GM19351 (cell line): Measurements from ENCODE around the gene MCAT.

ENCODE experiments used
- ATAC-seq: cut with Tn5 transposase; IDR thresholded peaks from one replicate; pipeline ENCODE4 v1.9.1; 2021; ENCODE audit warnings: mild to moderate bottlenecking, moderate library complexity; ENCODE audit not compliant: unreplicated experiment

MCAT gene

DNA sequence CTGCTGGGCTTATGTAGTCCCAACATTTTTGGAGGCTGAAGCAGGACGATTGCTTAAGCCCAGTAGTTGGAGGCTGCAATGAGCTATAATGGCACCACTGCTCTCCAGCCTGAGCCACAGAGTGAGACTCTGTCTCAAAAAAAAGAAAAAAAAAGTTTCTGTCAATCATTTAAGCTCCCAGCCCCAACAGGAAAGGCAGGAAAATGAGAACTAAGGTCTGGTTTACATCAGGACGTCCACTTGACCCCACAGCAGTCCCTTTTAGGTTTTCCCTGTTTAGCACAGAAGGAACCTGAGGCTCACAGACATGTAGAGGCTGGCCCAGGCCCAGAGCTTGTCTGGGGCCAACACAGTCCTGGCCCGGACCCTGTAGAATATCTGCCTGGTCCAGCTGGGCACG lies 44.8 kb downstream of the MCAT start:
- no peak for ATAC-seq

DNA sequence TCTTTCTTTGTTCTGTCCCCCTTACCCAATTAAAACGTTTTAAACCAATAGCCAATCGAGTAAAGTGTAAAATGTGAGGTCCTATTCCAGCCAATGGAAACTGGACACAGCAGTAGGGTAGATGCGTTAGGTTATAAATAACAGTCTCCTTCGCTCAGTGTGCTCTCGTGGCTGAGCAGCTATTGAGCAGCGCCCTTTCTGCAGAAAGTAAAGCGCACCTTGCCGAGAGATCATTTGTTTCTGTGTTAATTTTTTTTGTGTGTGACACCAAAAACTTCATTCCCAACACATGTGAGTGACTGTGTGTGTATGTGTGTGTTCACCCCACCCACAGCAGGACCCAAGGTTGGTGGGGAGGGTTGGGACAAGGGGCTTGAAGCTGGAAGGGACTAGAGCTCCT lies 46.8 kb downstream of the MCAT start:
- ATAC-seq = no peak

DNA sequence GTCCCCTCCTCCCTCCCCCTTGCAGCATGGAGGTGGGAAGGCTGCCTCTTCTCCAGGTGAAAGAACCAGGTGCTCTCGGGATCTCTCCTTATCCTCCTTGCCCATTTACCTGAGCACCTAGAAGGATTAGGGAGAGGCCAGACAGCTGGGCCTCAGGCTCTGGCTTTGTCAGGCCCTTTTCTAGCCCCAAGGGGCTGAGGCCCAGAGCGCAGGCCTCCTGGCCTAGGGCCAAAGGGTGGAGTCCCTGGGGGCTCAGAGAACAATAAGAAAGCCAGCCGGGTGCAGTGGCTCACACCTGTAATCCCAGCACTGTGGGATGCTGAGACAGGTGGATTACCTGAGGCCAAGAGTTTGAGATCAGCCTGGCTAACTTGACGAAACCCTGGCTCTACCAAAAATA lies 48.6 kb downstream of the MCAT start:
- no peak for ATAC-seq

DNA sequence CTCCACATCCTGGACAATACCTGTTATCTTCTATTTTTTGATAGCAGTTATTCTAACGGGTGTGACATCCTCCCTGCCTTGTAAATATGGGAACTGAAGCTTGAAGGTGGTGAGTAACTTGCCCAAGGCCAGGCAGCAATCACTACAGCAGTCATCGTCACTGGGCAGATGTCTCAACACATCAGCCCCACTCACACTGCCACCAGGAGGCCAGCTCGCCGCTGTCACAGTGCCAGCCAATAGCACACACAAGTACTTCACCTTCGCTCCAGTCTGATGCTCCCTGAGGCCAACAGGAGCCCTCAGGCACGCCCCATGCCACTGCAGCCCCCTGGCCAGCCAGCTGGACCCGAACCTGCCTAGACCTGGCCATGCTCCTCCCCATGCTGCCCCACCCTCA lies 49.1 kb downstream of the MCAT start:
- ATAC-seq = no peak

DNA sequence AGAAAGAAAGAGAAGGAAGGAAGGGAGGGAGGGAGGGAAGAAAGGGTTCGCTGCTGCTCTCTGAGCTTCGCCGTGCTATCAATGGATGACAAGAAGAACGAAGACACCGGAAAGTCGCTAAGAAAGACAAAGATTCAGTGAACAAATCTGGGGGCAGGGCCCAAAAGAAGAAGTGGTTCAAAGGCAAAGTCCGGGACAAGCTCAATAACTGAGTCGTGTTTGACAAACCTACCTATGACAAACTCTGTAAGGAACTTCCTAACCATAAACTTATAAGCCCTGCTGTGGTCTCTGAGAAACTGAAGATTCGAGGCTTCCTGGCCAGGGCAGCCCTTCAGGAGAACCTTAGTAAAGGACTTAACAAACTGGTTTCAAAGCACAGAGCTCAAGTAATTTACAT lies 51.1 kb downstream of the MCAT start:
- no peak for ATAC-seq

DNA sequence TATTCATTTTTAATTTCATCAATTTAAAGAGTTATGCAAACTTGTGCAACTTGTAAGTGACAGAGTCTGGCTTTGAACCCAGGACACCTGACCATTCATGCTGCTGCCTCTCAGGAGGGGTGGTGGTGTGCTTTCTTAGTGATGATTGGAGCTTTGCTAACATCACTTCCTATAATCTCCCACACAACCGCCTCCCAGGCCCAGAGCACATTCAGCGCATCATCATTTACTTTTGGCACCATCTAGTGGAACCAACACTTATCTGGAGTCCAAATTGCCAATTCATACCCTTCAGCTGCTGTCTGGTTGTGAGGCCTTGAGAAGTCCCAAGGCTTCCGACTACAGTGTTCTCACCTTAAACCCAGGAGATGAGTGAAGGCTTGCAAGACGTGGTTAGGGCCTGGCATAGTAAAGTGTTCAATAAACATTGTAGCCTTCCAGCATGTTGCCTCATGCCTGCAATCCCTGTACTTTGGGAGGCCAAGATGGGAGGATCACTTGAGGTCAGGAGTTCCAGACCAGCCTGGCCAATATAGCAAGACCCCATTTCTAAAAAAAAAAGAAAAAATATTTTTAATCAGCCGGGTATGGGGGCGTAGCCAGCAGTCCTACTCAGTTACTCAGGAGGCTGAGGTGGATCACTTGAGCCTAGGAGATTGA lies 52.9 kb downstream of the MCAT start:
- ATAC-seq = no peak

DNA sequence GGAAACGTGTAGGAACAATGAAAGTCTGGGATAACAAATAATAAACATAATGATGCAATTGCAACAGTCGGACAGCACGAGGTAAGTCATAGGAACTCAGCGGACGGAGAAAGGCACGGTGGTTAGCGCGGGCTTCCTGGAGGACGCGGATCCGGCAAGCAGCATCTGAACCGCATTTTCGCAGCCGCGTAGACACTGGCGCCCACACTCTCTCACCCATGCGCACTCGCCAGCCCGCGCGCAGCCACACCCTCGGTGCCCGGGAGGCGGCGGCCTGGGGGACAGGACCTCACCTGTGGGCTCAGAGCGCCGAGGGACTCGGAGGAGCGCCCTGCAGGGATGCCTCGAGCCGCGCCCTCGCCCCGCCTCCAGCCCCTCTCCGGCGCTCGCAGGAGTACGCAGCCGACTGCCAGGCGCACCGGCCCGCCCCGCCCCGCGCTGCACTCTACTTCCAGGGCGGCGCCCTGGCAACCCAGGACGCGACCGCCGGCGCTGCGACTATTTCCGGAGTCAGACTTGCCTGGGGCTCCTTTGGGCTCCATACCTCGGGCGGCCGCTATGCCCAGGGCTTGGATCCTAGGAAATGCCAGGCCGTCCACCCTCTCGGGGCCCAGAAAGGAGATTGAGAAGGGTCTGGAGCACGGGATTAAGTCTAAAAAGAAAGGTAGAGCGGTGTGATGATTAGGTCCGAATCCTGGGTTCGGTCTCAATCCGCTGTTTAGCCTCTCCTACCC lies 54.0 kb downstream of the MCAT start, which contains the start of gene TTLL1:
TSS of gene TTLL1 (minus strand) at position 408 of the 734 bp plus-strand sequence. CDS start 13,805 bp downstream, outside the sequence.
- ATAC-seq = peak; percentile 70

DNA sequence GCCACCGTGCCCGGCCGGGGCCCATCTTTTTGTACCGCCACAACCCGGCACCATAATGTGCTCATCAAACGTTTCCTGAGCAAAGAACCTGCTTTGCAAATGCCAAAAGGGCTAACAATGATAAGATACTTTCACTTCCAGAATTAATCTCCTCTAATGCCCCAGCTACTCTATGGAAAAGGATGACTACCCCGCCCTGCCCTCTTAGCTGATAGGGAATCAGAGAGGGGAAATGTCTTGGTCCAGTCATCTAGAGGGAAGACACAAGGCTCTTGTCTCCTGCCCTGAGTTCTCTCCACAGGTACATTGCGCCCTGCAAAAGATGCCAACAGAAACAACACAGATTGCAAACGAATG lies 54.6 kb downstream of the MCAT start:
- ATAC-seq = no peak

DNA sequence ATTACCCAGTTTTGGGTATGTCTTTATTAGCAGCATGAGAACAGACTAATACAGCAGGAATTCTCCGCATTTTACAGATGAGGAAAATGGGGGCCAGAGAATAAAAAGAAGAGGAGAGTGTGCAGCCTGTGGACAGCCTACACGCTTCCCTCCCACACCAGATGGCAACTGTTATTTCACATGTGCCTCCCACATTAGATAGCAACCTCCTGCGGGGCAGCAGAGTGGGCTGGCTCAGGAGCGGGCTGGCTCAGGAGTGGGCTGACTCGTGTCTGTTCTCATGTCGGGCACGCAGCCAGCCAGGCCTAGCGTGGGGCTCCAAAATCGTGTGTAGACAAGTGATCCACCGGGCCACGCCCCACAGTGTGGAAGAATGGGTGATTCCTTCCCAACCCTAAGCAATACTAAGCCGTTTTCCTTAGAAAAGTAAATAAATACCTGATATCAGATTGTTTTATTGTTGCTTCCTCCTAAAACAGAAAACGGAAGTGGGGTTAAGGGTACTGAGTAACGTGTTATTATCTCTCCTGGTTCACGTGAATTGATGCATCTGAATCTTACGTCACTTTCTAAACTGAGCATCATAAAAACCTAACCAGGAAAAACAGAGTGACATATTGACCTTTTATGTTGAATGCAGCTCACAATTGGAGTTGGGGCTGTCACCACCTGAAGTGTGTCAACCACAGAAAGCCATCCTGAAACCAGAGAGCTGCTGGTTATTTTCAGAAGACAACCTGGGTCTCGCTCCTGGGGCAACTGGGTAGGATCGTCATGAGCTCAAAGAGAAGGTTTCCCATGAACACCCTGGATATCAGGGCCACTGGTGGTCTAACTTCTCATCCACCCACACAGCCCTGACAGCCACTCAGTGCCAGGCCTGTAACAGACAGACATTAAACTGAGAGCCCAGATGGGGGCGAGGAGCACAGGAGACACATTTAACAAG lies 57.3 kb downstream of the MCAT start:
- ATAC-seq = no peak
